ENCODE data around the gene ATP11B.

Gene ATP11B

GRCh38 chr3:182908471-182908870, 115.2 kb downstream of the ATP11B start:
- no peak overlapping the region for H3K4me2 ChIP-seq (ENCODE audit: low read length, poor library complexity, severe bottlenecking)
- no peak overlapping the region for H3K14ac ChIP-seq (ENCODE audit: low read length in 2 of 2)
- H3K79me1 ChIP-seq (replicated peaks; ENCODE audit: low read length, poor library complexity, severe bottlenecking), result no peaks in the 10 kb centered on the region
- H2BK15ac ChIP-seq (ENCODE audit: low read depth, poor library complexity, severe bottlenecking), result no peak overlapping the region
- H3K4me1 ChIP-seq (ENCODE audit: control insufficient read depth, insufficient read depth, low read depth, low read length), result peaks cover 4% of the 10 kb centered on the region
- no peak overlapping the region for H2AFZ ChIP-seq (ENCODE audit: low read depth, low read length)
- no peaks in the 10 kb centered on the region for H3K27me3 ChIP-seq (ENCODE audit: control insufficient read depth in 1 of 2, insufficient read depth in 1 of 2, low read length in 2 of 2)
- peaks cover 12 to 31% of the 10 kb centered on the region in 2 experiments for H3K36me3 ChIP-seq (ENCODE audit: control insufficient read depth in 1 of 2, insufficient read depth in 2 of 2, low read depth in 1 of 2, low read length in 2 of 2)
- no peak overlapping the region for H4K91ac ChIP-seq (ENCODE audit: low read length)
- H3K4ac ChIP-seq (ENCODE audit: low read depth in 1 of 2, low read length in 2 of 2), result no peak overlapping the region
- no CpG with 5 or more reads among the region's 1 CpG for WGBS
- no peak overlapping the region for H3K18ac ChIP-seq (ENCODE audit: low read depth in 1 of 2, low read length in 2 of 2)
- no peaks in the 10 kb centered on the region for H3K9me3 ChIP-seq (ENCODE audit: control insufficient read depth, low read length)
- no peak overlapping the region for H3K23ac ChIP-seq (ENCODE audit: low read length in 2 of 2)
- H3K27ac ChIP-seq (ENCODE audit: low read length, poor library complexity, severe bottlenecking), result no peak overlapping the region
- H2BK120ac ChIP-seq (ENCODE audit: low read depth, low read length), result no peak overlapping the region
- no peak overlapping the region for H2BK5ac ChIP-seq (ENCODE audit: low read depth, low read length, poor library complexity, severe bottlenecking)
- no peak overlapping the region for H2BK12ac ChIP-seq (ENCODE audit: low read length in 2 of 2)
- DNase-seq, result peak; percentile 19
- no peak overlapping the region for H3K9ac ChIP-seq (ENCODE audit: low read length)
- no peak overlapping the region for H3K4me3 ChIP-seq (ENCODE audit: insufficient read depth in 1 of 2, low read depth in 1 of 2, low read length in 2 of 2)
- H2AK5ac ChIP-seq (ENCODE audit: low read length, severe bottlenecking), result no peak overlapping the region
- no peak overlapping the region for H4K8ac ChIP-seq (ENCODE audit: low read length)

GRCh38 chr3:182909318-182910040, 116.2 kb downstream of the ATP11B start:
- WGBS, result 95% methylated on average over 3 of the region's 5 CpGs

GRCh38 chr3:182910936-182911781, 117.9 kb downstream of the ATP11B start:
- Histone ChIP-seq H3K27ac (ENCODE audit: low read length, poor library complexity, severe bottlenecking) (no peak overlapping the region), H3K14ac (ENCODE audit: low read length in 2 of 2) (no peak overlapping the region), H2BK120ac (ENCODE audit: low read depth, low read length) (no peak overlapping the region), H3K9ac (ENCODE audit: low read length) (no peak overlapping the region), H2AK5ac (ENCODE audit: low read length, severe bottlenecking) (no peak overlapping the region), H3K4me3 (ENCODE audit: insufficient read depth in 1 of 2, low read depth in 1 of 2, low read length in 2 of 2) (no peak overlapping the region), H3K23ac (ENCODE audit: low read length in 2 of 2) (no peak overlapping the region), H3K27me3 (ENCODE audit: control insufficient read depth in 1 of 2, insufficient read depth in 1 of 2, low read length in 2 of 2) (no peaks in the 10 kb centered on the region), H2BK12ac (ENCODE audit: low read length in 2 of 2) (no peak overlapping the region), H3K18ac (ENCODE audit: low read depth in 1 of 2, low read length in 2 of 2) (no peak overlapping the region), H2AFZ (ENCODE audit: low read depth, low read length) (no peak overlapping the region), H3K79me1 (replicated peaks; ENCODE audit: low read length, poor library complexity, severe bottlenecking) (peaks cover 1% of the 10 kb centered on the region), H3K4me2 (ENCODE audit: low read length, poor library complexity, severe bottlenecking) (no peak overlapping the region), H3K9me3 (ENCODE audit: control insufficient read depth, low read length) (no peaks in the 10 kb centered on the region), H3K36me3 (ENCODE audit: control insufficient read depth in 1 of 2, insufficient read depth in 2 of 2, low read depth in 1 of 2, low read length in 2 of 2) (peaks cover 10 to 31% of the 10 kb centered on the region in 2 experiments), H4K91ac (ENCODE audit: low read length) (no peak overlapping the region), H3K4ac (ENCODE audit: low read depth in 1 of 2, low read length in 2 of 2) (no peak overlapping the region), H2BK15ac (ENCODE audit: low read depth, poor library complexity, severe bottlenecking) (no peak overlapping the region), H2BK5ac (ENCODE audit: low read depth, low read length, poor library complexity, severe bottlenecking) (no peak overlapping the region), H3K4me1 (ENCODE audit: control insufficient read depth, insufficient read depth, low read depth, low read length) (peaks cover 2% of the 10 kb centered on the region), H4K8ac (ENCODE audit: low read length) (no peak overlapping the region)
- 92% methylated on average over 4 of the region's 5 CpGs for WGBS
- no peak for DNase-seq

More at GRCh38 chr3:182909318-182910040, 116.2 kb downstream of the ATP11B start:
- H4K91ac ChIP-seq (ENCODE audit: low read length), result no peak overlapping the region
- no peak overlapping the region for H2BK12ac ChIP-seq (ENCODE audit: low read length in 2 of 2)
- H3K36me3 ChIP-seq (ENCODE audit: control insufficient read depth in 1 of 2, insufficient read depth in 2 of 2, low read depth in 1 of 2, low read length in 2 of 2), result peaks cover 12 to 29% of the 10 kb centered on the region in 2 experiments
- no peaks in the 10 kb centered on the region for H3K79me1 ChIP-seq (replicated peaks; ENCODE audit: low read length, poor library complexity, severe bottlenecking)
- H3K9me3 ChIP-seq (ENCODE audit: control insufficient read depth, low read length), result no peaks in the 10 kb centered on the region
- no peak overlapping the region for H3K9ac ChIP-seq (ENCODE audit: low read length)
- no peak overlapping the region for H2BK5ac ChIP-seq (ENCODE audit: low read depth, low read length, poor library complexity, severe bottlenecking)
- no peak overlapping the region for H3K14ac ChIP-seq (ENCODE audit: low read length in 2 of 2)
- H3K4me1 ChIP-seq (ENCODE audit: control insufficient read depth, insufficient read depth, low read depth, low read length), result peaks cover 4% of the 10 kb centered on the region
- peak; percentile 37 for DNase-seq
- no peak overlapping the region for H2AK5ac ChIP-seq (ENCODE audit: low read length, severe bottlenecking)
- no peak overlapping the region for H2BK120ac ChIP-seq (ENCODE audit: low read depth, low read length)
- no peak overlapping the region for H3K4ac ChIP-seq (ENCODE audit: low read depth in 1 of 2, low read length in 2 of 2)
- no peak overlapping the region for H3K27ac ChIP-seq (ENCODE audit: low read length, poor library complexity, severe bottlenecking)
- no peak overlapping the region for H4K8ac ChIP-seq (ENCODE audit: low read length)
- H3K27me3 ChIP-seq (ENCODE audit: control insufficient read depth in 1 of 2, insufficient read depth in 1 of 2, low read length in 2 of 2), result no peaks in the 10 kb centered on the region
- no peak overlapping the region for H2AFZ ChIP-seq (ENCODE audit: low read depth, low read length)
- no peak overlapping the region for H3K4me3 ChIP-seq (ENCODE audit: insufficient read depth in 1 of 2, low read depth in 1 of 2, low read length in 2 of 2)
- H3K23ac ChIP-seq (ENCODE audit: low read length in 2 of 2), result no peak overlapping the region
- no peak overlapping the region for H3K18ac ChIP-seq (ENCODE audit: low read depth in 1 of 2, low read length in 2 of 2)
- H2BK15ac ChIP-seq (ENCODE audit: low read depth, poor library complexity, severe bottlenecking), result no peak overlapping the region
- H3K4me2 ChIP-seq (ENCODE audit: low read length, poor library complexity, severe bottlenecking), result no peak overlapping the region

- no peak overlapping the region for H2BK120ac ChIP-seq (ENCODE audit: low read depth, low read length)
- H3K9me3 ChIP-seq (ENCODE audit: control insufficient read depth, low read length), result no peaks in the 10 kb centered on the region
- no peak overlapping the region for H3K9ac ChIP-seq (ENCODE audit: low read length)
- H3K4me2 ChIP-seq (ENCODE audit: low read length, poor library complexity, severe bottlenecking), result no peak overlapping the region
- H2AFZ ChIP-seq (ENCODE audit: low read depth, low read length), result no peak overlapping the region
- no peak overlapping the region for H3K4me3 ChIP-seq (ENCODE audit: insufficient read depth in 1 of 2, low read depth in 1 of 2, low read length in 2 of 2)
- H3K14ac ChIP-seq (ENCODE audit: low read length in 2 of 2), result no peak overlapping the region
- peaks cover 5 to 31% of the 10 kb centered on the region in 2 experiments for H3K36me3 ChIP-seq (ENCODE audit: control insufficient read depth in 1 of 2, insufficient read depth in 2 of 2, low read depth in 1 of 2, low read length in 2 of 2)
- H3K4me1 ChIP-seq (ENCODE audit: control insufficient read depth, insufficient read depth, low read depth, low read length), result peaks cover 2% of the 10 kb centered on the region
- no peak overlapping the region for H3K27ac ChIP-seq (ENCODE audit: low read length, poor library complexity, severe bottlenecking)
- H3K27me3 ChIP-seq (ENCODE audit: control insufficient read depth in 1 of 2, insufficient read depth in 1 of 2, low read length in 2 of 2), result no peaks in the 10 kb centered on the region
- H3K18ac ChIP-seq (ENCODE audit: low read depth in 1 of 2, low read length in 2 of 2), result peak overlapping the region in 1 of 2 experiments; percentile 46
- H2BK12ac ChIP-seq (ENCODE audit: low read length in 2 of 2), result no peak overlapping the region
- H4K91ac ChIP-seq (ENCODE audit: low read length), result no peak overlapping the region
- no peak overlapping the region for H2BK15ac ChIP-seq (ENCODE audit: low read depth, poor library complexity, severe bottlenecking)
- no peak overlapping the region for H4K8ac ChIP-seq (ENCODE audit: low read length)
- no peak for DNase-seq
- 45% methylated on average over 5 of the region's 5 CpGs for WGBS
- H3K79me1 ChIP-seq (replicated peaks; ENCODE audit: low read length, poor library complexity, severe bottlenecking), result peaks cover 1% of the 10 kb centered on the region
- H3K4ac ChIP-seq (ENCODE audit: low read depth in 1 of 2, low read length in 2 of 2), result no peak overlapping the region
- H2BK5ac ChIP-seq (ENCODE audit: low read depth, low read length, poor library complexity, severe bottlenecking), result no peak overlapping the region
- H2AK5ac ChIP-seq (ENCODE audit: low read length, severe bottlenecking), result no peak overlapping the region
- no peak overlapping the region for H3K23ac ChIP-seq (ENCODE audit: low read length in 2 of 2)
Measured at GRCh38 chr3:182911782-182912111, 118.4 kb downstream of the ATP11B start.
